T-helper 1 cell treated with Interleukin-12 subunit alpha and Interleukin-12 subunit beta and Interleukin-4 antibody, amounts not matched to agents 30 μg/mL and 1 μg/mL, for 36 hours (primary cell): ENCODE results near the gene KLHDC4.

ENCODE experiments used
- H3K27ac Mint-ChIP-seq: one replicate; pipeline ENCODE4 v1.8.0; 2021; ENCODE audit warnings: mild to moderate bottlenecking, mixed read lengths
- H3K27me3 Mint-ChIP-seq: one replicate; pipeline ENCODE4 v1.8.0; 2021; ENCODE audit warnings: low read depth, mixed read lengths
- H3K36me3 Mint-ChIP-seq: one replicate; pipeline ENCODE4 v1.8.0; 2021; ENCODE audit warnings: low read depth, mixed read lengths
- H3K4me1 Mint-ChIP-seq: one replicate; pipeline ENCODE4 v1.8.0; 2021; ENCODE audit warnings: low read depth, mixed read lengths
- H3K4me3 Mint-ChIP-seq: one replicate; pipeline ENCODE4 v1.8.0; 2021; ENCODE audit warnings: mild to moderate bottlenecking, moderate library complexity, mixed read lengths
- H3K9me3 Mint-ChIP-seq: one replicate; pipeline ENCODE4 v1.8.0; 2021; ENCODE audit warnings: mixed read lengths

The KLHDC4 gene

DNA sequence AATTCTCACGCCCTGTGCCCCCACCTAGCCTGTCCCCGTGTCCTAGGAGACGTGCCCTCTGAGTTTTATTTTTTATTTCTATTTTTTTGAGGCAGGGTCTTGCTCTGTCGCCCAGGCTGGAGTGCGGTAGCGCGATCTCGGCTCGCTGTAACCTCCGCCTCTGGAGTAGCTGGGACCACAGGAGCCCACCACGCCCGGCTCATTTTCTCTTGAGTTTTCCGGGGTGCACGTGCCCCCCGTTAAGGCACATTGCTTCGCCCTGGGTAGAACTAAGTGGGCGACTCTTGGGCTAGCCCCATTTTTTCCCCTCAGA is 655 bp upstream of the KLHDC4 start:
- Mint-ChIP-seq H3K4me1 (peaks cover 32% of the 10 kb centered on the region), H3K36me3 (peaks cover 21% of the 10 kb centered on the region), H3K4me3 (peak overlapping the region; percentile 100), H3K27me3 (no peaks in the 10 kb centered on the region), H3K9me3 (no peaks in the 10 kb centered on the region), H3K27ac (peak overlapping the region; percentile 99)

DNA sequence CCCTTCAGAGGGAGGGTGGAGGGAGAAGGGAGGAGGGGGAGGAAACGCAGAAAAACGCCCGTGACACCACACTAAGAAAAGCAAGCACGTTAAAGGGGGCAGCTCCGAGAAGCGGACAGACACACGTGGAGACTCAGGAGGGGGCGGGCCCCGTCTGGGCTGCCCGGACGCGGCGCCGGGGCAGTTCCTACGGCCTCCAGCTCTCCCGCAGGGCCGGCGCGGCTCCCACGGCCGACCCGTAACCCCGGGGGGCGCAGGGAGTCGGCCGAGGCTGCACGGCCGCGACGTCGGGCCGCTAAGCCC is 362 bp downstream of the KLHDC4 start:
- no peaks in the 10 kb centered on the region for H3K27me3 Mint-ChIP-seq
- peaks cover 32% of the 10 kb centered on the region for H3K4me1 Mint-ChIP-seq
- H3K27ac Mint-ChIP-seq: peak overlapping the region; percentile 94
- H3K36me3 Mint-ChIP-seq: peaks cover 24% of the 10 kb centered on the region
- no peaks in the 10 kb centered on the region for H3K9me3 Mint-ChIP-seq
- H3K4me3 Mint-ChIP-seq: peak overlapping the region; percentile 100

DNA sequence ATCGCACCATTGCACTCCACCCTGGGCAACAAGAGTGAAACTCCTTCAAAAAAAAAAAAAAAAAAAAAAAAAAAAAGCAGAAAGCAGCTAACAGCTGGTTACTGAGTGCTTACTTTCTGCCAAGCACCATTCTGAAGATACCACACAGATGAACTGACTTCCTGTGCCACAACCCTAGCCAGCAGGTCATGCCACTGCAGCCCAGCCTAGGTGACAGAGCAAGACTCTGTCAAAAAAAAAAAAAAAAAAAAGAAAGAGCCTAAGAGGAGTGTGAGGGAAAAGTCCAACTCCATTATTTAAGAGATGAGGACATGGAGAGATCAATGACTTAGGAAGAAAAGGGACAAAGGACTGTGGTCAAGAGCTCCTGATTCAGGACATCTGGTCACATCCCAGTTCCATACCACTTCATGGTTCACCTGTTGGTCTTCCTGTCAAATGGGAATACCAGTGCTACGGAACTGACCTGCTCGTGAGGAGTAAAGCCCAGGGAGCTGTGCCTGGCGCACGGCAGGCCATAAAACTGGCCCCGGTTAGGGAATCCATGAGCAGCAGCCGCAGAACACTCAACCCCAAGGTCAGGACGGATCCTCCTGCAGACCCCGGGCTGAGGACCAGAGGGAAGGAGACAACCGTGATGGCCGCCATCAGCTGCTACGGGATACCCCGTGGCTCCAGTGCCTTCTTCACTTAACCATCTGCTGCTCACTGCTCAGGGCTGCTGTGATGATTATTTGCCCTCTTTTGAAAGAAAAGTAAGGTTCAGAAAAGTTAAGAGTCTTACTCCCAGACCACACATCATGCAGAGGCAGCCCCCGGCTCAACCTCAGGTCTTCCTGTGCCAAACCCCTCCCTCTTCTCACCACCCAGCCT is 950 bp downstream of the KLHDC4 start:
- Mint-ChIP-seq H3K27me3 (no peaks in the 10 kb centered on the region), H3K9me3 (no peaks in the 10 kb centered on the region), H3K4me1 (peaks cover 33% of the 10 kb centered on the region), H3K4me3 (peak overlapping the region; percentile 92), H3K36me3 (peaks cover 25% of the 10 kb centered on the region), H3K27ac (peak overlapping the region; percentile 94)

DNA sequence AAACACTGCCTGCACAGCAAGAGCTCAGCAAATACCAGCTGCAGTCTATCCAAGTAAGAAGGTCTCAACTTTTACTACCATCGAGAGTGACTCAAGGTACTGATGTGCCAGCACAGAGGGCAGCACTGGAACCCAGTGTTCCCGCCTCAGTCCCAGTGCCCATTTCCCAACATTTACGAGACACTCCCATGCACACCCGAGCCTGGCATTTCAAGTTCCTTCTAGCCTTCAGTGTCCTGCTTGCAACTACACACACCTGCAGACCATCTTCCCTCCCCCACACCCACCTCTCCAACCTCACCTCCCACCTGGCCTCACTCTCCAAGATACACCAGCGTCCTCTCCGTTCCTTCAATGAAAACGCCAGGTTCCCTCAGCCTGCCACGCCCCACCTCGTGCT is 3.2 kb downstream of the KLHDC4 start:
- Mint-ChIP-seq H3K27me3 (no peaks in the 10 kb centered on the region), H3K27ac (no peak overlapping the region), H3K4me1 (peaks cover 29% of the 10 kb centered on the region), H3K4me3 (peak overlapping the region; percentile 16), H3K9me3 (no peaks in the 10 kb centered on the region), H3K36me3 (peaks cover 36% of the 10 kb centered on the region)

DNA sequence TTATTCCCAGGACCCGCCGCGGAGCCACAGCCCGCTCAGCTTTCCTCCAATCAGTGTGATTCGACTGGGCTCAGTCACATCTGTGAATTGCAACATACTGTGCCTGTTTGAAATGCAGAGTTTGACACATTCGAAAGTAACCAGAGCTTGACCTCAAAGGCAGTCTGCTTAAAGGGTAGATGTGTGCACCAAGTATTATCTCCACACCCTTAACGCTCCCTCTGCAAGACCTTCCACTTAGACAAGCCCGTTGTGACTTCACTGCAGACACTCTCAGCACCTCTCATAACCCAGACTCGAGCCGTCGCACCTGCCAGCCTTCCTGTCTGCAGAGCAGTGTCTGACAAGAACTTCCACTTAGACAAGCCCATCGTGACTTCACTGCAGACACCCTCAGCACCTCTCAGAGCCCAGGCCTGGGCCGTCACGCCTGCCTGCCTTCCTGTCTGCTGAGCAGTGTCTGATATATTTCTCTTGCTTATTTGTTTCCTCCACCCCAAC is 3.7 kb downstream of the KLHDC4 start:
- Mint-ChIP-seq H3K9me3 (no peaks in the 10 kb centered on the region), H3K4me3 (peak overlapping the region; percentile 16), H3K4me1 (peaks cover 27% of the 10 kb centered on the region), H3K36me3 (peaks cover 36% of the 10 kb centered on the region), H3K27ac (no peak overlapping the region), H3K27me3 (no peaks in the 10 kb centered on the region)

DNA sequence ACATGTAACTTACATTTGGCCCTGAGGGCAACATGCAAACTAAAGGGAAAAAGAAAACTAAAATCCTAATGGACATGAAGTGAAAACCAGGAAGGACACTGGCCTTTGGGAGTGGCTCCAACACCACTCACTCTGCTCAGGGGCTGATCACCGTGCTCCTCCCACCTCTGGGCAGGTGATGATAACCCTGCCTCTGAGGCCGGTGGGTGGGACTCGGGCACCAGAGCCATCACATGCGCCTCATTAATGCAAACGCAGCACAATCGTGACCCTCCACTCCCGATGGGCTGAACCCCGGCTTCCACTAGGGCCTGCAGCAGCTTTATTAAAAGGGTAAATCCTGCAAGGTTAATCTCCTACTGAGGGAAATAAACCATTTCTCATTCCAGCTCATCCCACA is 4.7 kb downstream of the KLHDC4 start:
- Mint-ChIP-seq H3K9me3 (no peaks in the 10 kb centered on the region), H3K27ac (no peak overlapping the region), H3K4me1 (peaks cover 25% of the 10 kb centered on the region), H3K27me3 (no peaks in the 10 kb centered on the region), H3K36me3 (peaks cover 37% of the 10 kb centered on the region), H3K4me3 (no peak overlapping the region)

DNA sequence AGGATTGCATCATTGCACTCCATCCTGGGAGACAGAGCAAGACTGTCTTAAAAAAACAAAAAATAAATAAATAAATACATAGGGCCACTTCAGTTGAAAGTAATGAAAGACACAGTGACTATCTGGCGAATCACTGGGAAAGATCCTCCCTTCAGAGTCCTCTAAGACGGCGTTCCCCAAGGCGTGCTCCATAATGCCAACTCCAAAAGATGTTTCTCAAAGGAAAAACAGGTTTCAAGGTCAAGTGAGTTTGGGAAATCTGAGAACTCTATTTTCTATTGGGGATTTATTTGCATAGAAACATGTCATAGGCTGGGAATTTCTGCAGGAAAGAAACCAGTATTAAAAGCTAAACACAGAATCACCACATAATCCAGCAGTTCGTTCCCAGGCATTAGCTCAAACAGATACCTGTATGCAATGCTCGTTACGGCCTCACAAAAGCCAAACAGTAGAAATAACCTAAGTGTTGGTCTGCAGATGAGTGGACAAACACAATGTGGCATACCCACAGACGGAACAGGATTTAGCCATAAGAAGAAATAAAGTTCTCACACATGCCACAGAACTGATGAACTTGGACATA is 7.9 kb downstream of the KLHDC4 start:
- H3K36me3 Mint-ChIP-seq: peaks cover 43% of the 10 kb centered on the region
- H3K4me1 Mint-ChIP-seq: peaks cover 14% of the 10 kb centered on the region
- no peak overlapping the region for H3K27ac Mint-ChIP-seq
- H3K4me3 Mint-ChIP-seq: no peak overlapping the region
- H3K9me3 Mint-ChIP-seq: no peaks in the 10 kb centered on the region
- H3K27me3 Mint-ChIP-seq: no peaks in the 10 kb centered on the region

DNA sequence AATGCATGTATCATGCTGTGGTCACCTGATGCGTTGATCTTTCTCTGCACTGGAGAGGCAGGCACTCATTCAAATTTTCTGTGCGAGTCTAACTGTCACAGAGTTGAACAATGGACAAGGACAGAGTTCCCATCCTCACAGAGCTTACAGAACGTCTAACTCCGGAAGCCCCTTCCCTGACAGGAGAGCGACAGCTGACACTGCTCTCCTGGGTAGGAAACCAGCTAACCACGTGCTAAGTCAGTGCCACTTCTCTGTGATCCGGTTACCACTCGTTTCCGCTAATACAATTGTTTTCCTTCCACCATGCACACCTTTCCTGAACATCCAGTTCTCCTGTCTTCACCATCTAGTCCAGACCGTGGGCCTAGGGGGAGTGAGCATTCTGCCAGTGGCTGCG is 11.3 kb downstream of the KLHDC4 start:
- Mint-ChIP-seq H3K36me3 (peaks cover 40% of the 10 kb centered on the region), H3K9me3 (no peaks in the 10 kb centered on the region), H3K27ac (no peak overlapping the region), H3K27me3 (no peaks in the 10 kb centered on the region), H3K4me1 (peaks cover 2% of the 10 kb centered on the region), H3K4me3 (no peak overlapping the region)

DNA sequence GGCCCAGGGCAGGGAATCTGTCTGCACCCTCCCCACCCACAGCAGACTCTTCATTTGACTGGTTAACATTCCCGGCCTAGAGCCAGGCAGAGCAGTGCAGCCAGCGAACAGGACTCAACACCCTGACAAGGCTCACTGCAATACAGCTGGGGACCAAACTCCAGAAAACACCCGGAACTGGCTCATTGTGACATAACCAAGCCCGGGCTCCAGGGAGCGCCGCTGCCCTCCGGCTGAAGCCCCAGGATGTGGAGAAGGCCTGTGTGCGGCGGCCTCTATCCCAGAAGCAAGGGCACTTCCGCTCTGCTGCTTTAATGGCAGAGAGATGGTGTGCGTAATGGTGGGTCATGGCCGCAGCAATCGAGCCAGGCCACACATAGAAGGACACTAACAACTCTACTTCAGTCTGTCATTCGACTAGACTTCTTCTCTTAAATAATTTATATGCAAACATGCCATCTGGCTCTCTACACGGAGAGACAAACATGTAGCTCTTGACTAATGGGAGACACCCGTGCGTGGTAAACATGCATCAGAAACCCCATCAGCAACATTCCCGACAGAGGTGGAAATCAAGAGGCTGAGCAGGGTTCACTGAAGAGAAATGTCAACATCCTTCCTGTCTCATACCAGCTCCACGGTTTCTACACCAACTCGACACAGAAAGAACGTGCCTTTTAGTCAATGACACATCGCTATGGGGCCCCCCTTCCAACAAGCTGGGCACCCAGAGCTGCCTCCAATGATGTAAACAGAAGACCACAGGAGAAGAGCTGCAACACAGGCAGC is 18.0 kb downstream of the KLHDC4 start:
- Mint-ChIP-seq H3K27ac (no peak overlapping the region), H3K4me1 (no peaks in the 10 kb centered on the region), H3K27me3 (no peaks in the 10 kb centered on the region), H3K36me3 (peaks cover 26% of the 10 kb centered on the region), H3K9me3 (no peaks in the 10 kb centered on the region), H3K4me3 (no peak overlapping the region)

DNA sequence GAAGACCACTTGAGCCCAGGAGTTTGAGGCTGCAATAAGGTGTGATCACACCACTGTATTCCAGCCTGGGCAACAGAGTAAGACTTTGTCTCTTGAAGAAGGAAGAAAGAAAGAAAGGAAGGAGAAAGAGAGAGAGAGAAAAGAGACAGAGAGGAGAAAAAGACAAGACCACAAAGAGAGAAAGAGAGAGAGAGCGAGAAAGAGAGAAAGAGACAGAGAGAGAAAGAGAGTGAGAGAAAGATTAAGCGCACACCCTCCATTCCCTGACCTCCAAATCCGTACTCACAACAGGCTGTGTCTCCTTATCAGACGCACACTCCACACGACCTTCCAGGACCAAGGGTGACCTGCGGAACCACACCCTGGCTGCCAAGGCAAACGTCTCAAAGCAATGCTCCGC is 19.6 kb downstream of the KLHDC4 start:
- H3K27me3 Mint-ChIP-seq: no peaks in the 10 kb centered on the region
- H3K9me3 Mint-ChIP-seq: no peaks in the 10 kb centered on the region
- H3K4me3 Mint-ChIP-seq: no peak overlapping the region
- H3K4me1 Mint-ChIP-seq: no peaks in the 10 kb centered on the region
- H3K27ac Mint-ChIP-seq: no peak overlapping the region
- peaks cover 26% of the 10 kb centered on the region for H3K36me3 Mint-ChIP-seq

DNA sequence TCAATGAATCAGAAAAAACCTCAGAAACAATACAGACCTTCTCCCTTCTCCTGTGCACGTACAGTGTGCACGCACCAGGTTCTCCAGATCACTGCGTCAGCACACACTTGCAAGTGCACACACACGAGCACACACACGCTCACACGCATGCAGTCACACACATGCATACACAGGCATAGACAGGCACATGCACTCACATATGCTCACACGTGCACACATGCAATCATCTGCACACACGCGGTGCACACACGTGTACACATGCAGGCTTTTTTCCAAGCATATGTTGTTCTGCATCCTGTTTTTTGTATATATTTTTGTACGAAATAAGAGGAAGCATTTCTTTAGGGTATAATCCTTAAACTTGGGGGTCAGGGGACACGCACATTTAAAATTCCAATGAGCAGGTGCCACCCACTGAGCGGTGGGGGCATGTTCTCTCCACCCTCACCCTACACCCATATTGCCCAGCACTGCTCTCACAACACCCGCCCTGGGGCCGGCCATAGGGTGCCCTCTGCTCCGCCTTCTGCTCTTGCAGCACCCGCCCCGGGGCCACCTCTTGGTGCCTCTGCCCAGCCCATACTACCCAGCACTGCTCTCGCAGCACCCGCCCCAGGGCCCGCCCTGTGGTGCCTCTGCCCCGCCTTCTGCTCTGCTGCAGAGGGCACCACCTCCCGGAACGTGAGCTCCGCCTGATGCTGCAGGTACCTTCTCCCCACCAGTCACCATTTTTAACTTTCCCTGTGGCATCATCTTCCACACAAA is 20.9 kb downstream of the KLHDC4 start:
- H3K27ac Mint-ChIP-seq: no peak overlapping the region

DNA sequence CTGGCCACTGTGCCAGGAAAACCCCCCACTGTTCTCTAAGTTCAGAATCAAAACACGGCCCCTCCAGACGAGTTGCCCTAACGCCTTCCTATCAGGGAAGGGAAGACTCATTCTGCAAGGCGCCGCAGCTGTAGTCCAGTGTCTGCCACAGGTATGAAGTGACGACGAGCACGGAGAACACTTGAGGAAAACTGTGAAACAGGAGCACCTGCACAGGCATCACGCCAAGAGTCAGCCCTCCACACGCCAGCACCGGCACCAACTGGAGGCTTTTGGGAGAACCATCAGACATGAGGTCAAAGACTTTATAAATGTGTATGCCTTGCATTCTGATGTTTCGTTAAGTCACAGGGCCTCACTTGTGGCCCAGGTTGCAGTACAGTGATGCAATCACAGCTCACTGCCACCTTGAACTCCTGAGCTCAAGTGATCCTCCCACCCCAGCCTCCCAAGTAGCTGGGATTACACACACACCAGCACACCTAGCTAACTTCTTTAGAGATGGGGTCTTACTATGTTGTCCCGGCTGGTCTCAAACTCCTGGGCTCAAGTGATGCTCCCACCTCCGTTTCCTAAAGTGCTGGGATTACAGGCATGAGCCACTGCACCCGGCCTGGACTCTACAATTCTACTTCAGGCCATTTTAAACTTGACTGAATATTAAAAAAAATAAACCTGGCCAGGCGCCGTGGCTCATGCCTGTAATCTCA is 22.9 kb downstream of the KLHDC4 start:
- Mint-ChIP-seq H3K4me1 (no peaks in the 10 kb centered on the region), H3K4me3 (no peak overlapping the region), H3K27ac (no peak overlapping the region), H3K36me3 (peaks cover 18% of the 10 kb centered on the region), H3K27me3 (no peaks in the 10 kb centered on the region), H3K9me3 (no peaks in the 10 kb centered on the region)

More for the DNA sequence above, 20.9 kb downstream of the KLHDC4 start:
- H3K27me3 Mint-ChIP-seq: no peaks in the 10 kb centered on the region
- H3K4me3 Mint-ChIP-seq: no peak overlapping the region
- no peaks in the 10 kb centered on the region for H3K4me1 Mint-ChIP-seq
- H3K9me3 Mint-ChIP-seq: no peaks in the 10 kb centered on the region
- peaks cover 24% of the 10 kb centered on the region for H3K36me3 Mint-ChIP-seq

DNA sequence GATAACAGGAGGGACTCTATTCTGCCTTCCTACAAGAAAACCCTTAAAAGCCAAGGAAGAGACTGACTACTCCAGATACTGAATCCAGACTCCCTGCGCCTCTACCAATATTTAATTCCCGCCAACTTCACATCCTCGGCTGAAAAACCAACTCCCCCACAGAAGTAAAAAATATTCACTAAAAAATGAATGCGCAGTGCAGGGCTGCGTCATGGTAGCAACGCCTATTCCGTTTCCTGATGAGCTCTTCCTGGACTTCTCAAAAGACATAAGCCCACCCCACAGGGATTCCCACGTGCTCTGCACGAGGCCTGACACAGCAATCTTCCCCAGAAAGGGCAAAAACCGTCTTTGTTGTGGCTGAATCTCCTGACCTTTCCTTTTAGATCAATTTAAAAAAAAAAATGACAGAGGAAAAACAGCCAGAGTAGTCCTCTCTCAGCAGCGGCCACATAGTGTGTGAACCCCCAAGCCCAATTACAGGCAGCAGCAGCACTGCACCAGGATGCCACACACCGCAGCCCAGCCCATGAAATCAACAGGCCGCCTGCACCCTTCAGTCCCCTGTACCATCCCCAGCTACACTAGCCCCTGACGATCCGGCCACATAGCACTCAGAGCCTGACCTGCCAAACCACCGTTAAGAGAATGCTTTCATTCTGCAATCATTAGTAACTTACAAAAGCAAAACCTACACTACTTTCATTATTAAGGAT is 23.9 kb downstream of the KLHDC4 start:
- Mint-ChIP-seq H3K36me3 (peaks cover 17% of the 10 kb centered on the region), H3K9me3 (no peaks in the 10 kb centered on the region), H3K27me3 (no peaks in the 10 kb centered on the region), H3K4me3 (no peak overlapping the region), H3K4me1 (no peaks in the 10 kb centered on the region), H3K27ac (no peak overlapping the region)
